Posterior cingulate gyrus (tissue), 11 donors: ENCODE data around the gene FBXL17.

Experiments
- DNase-seq, 10 donors: peaks; one replicate each; pipeline versions ENCODE4 v3.0.0 to v3.0.0-alpha.2; 2020 to 2021; ENCODE audit warnings: mixed read lengths in 3 of 10
- intact Hi-C: fragments of 100-400 bp; cut with DNase I; formaldehyde crosslinking; loops from one replicate; pipeline ENCODE4 v1.15.1; 2023

FBXL17 gene

DNA sequence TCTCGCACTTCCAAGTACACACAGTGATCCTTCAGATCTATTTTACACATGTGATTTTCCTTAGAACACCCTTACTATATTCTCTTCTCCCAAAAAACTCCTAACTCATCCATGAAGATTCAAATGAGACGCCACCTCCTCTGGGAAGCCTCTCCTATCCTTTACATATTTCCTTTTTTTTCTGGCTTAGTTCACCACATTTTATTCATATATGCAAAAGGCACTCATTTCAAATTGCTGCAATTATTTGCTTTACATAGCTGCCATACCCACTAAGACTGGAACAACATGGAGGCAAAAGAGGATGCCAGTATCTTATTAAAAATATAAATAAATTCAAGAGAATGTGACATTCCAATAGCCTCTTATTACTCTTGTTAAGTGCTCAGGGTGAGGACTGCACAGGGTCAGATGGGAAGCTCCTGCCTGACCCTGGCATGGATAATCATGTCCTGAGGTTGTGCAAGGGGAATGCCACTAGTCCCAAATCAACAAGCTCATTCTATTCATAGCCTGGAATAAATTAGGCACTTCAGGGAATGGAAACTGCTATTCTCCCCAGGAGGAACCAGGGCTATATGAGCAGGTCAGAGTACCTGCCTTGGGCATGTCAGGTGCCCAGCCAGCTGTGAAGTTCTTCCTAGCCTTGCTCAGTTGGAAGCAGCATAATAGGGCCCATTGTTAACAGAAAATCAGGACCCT, 262.9 kb downstream of the FBXL17 start:
- intact Hi-C loops: no loop called here
- no peak for DNase-seq

DNA sequence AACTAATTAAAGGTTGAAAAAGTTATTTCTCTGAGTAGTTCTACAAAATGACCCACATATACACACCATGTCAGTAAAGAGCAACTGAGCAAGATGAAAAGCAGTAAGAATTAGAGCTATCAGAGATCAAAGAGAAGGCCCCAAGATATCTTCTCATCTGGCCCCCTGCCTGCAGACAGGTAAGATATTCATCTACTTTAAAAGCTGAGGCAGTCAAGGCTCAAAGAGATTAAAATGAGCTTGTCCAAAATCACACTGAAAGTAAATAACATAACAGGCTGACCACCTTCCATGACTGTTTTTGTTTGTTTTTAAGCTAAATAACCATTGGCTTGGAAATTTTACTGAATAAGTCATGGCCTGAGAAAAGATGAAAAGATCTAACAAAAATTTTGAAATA, 266.2 kb downstream of the FBXL17 start:
- intact Hi-C loops: no loop called here
- DNase-seq: no peak

DNA sequence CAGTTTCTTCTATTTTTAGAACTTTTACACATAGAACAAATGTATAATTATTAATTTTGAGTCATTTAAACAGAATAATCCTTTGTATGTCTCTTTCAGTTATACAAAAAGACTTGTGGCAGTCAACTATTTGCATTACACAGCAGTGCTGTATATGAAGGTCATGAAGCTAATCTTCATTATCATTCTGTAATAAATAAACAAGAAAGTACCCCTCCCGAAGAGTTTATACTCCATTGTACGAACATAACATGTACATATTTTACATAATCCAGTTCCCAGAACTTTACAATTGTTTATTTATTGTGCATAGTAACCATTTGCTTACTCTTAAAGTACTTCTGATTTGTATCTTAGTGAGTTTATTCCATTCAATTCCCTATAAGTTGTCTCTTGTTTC, 267.9 kb downstream of the FBXL17 start:
- intact Hi-C loops: no loop called here
- no peak for DNase-seq

DNA sequence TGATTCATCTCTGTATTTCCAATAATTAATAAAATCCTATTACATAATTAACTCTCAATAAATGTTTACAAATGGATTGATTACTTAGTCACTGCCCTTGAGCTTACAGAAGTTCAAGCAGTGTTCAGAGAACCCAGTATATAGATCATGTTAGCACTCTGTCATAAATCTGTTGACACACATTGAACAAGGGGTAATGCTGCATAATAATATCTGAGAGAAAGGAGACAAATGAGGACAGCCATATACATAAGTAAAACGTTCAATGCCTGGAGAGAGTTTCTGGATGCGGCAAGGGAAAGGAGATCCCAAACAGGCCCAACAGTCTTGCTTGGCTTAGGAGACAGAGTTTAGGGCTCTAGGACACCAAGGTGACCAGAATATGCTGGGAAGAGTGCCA, 270.2 kb downstream of the FBXL17 start:
- intact Hi-C loops: no loop called here
- DNase-seq: no peak

DNA sequence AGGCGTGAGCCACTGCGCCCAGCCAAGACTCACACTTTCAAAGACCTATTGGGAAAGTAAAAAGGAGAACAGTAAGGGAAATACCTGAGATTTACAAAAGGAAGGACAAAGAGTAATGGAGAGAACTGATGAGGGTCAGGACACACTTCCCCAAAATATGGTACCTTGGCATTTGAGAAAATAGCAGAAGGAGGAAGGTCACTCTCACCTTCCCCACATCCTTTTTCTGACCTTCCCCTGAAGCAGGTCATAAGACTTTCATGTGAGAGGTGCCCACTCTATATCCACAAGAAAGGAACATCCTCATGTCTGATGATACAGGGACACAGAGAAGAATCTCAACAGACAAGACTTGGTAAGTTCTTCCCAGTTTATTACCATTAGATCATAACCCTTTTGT, 272.8 kb downstream of the FBXL17 start:
- DNase-seq: no peak
- intact Hi-C loops: no loop called here

DNA sequence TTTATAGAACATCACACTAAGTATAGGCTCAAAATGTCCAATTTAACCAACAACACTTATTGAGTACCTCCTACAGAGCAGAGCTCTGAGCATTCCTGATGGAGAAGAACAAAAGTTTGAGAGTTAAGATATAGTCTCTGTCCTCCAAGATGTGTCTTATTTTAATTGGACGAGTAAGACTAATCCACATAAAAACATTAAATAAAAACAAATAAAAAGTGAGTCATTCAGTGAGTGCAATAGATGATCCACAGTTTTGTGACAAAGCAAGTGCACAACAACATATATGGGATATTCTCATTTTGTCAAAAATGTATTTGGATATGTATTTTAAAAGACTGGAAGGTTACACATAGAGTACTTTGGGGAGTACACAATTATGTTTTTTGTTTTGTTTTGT, 277.4 kb downstream of the FBXL17 start:
- no peak for DNase-seq

DNA sequence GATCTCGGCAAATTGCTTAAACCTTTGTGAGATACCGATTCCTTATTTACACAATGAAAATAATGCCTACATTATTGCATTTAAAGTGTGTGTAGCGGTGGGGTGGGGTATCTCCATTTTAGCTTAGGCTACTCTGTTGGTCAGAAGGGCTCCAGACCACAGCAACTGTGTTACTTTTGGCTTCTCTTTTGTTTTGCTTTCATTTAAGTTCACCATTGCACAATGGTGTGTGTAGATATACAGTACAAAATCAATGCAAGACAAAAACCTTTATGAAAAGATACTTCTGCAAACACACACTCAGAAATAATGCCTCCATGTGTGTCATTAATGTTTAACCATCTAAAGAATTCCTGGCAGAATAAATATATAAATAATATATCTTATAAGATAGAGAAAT, 279.4 kb downstream of the FBXL17 start:
- DNase-seq: no peak
- intact Hi-C loops: no loop called here

More for the DNA sequence above, 277.4 kb downstream of the FBXL17 start:
- intact Hi-C loops: no loop called here

DNA sequence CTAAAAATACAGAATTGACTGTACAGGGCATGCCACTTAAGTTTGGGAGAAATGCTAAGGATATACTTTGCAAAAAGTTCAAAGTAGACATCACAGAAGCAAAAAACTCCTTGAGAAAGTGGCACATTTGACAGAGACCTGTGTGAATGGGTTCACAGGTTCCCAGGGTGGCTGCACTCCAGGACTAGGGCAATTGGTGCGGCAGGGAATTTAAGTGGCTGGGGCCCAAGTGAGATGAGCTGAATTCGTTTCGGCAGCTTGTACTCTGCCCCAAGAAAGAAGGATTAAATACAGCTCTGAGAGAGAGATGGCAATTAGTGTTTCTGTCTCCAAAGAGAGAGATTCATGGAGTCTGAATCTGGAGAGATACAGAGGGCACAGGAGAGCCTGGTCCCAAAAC, 280.1 kb downstream of the FBXL17 start:
- intact Hi-C loops: no loop called here
- DNase-seq: peak in 4 of 10 donors; percentile 15 to 69 (median 18)

DNA sequence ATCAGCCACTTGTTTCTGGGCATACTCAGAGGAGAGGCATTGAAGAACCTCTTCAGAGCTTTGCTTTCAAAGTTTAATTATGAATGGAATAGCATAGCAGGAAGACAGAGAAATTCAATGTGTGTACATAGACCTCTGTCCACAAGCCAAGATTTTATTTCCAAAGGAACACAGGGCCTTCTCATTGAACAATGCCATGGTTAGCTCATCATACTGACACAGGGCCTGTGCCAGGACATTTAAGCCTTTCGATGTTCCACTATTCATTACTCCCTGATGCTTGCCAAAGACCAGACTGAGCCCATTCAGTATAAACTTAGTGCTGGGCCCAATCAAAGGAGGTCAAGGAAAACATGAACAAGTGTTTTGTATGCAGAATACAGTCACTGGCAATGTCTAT, 280.8 kb downstream of the FBXL17 start:
- intact Hi-C loops: no loop called here
- DNase-seq: peak in 7 of 10 donors; percentile 34 to 91 (median 51)

DNA sequence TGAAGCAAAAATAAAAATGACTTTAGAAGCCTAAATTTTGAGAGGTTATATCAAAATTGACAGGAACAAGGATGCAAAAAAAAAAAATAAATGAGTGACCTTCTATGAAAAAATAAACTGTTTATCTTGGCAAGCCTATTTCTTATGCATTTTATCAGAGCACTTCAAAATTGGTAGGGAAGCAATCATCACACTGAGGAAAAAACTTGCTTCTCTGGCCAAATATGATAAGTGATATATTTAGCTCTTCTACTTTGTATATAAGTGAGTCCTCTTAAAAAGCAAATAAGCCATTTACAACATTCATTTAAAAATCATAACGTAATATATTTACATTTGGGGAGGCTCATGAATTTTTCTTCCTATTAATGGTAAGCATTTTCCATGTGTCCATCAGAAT, 287.1 kb downstream of the FBXL17 start:
- intact Hi-C loops: no loop called here

DNA sequence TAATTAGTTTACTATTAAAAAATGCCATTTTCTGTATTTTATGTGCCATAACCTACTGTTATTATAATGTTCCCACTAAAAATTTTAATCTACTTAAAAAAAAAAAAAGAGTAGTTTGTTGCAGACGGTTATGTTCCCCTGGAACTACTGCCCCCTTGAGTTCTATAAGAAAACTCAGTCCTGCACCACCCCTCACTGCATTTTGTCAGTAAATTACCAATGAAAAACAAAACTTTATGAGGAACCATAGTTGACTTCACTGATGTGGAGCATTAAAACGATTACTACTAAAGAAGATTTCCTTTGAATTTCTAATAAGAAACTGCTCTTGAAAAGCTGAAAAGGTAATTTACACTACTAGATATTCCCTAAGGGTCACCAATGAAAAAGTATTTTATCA, 288.7 kb downstream of the FBXL17 start:
- intact Hi-C loops: no loop called here
- no peak for DNase-seq

More for the DNA sequence above, 287.1 kb downstream of the FBXL17 start:
- DNase-seq: no peak

DNA sequence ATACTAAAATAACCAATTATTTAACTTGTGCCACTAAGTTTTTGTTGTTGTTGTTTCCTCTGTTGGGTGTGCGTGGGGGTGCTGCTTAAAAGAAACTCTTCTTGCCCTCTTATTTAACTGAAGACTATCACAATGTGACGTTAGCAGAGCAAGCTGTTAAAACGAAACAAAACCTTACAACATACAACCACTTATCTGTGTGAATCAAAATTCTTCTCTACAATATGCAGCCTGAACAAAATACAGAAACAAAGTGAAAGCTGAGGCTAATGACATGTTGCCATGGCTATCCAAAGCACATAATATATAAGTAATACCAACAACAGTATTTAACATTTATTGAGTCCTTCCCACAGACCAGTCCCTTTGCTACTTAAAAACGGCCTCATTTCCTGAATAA, 291.0 kb downstream of the FBXL17 start:
- DNase-seq: no peak
- intact Hi-C loops: no loop called here

DNA sequence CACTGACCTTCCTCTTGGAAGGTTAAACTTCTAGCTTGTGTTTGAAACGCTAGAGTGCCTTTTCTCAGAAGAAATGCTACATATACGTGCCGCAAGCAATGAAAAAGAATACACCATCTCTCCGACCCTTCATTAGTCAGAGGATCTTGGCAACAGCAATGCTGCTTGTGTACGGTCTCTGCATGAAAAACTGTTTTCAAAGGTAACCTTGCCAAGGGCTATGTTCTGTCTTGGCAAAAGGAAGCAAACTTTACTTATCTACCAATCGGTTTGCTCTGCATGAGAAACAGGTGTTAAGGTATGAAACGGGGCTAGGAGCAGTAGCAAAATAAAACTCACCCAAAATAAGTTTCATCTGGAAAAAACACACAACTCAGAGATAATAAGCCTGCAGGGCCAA, 297.8 kb downstream of the FBXL17 start:
- intact Hi-C loops: no loop called here

DNA sequence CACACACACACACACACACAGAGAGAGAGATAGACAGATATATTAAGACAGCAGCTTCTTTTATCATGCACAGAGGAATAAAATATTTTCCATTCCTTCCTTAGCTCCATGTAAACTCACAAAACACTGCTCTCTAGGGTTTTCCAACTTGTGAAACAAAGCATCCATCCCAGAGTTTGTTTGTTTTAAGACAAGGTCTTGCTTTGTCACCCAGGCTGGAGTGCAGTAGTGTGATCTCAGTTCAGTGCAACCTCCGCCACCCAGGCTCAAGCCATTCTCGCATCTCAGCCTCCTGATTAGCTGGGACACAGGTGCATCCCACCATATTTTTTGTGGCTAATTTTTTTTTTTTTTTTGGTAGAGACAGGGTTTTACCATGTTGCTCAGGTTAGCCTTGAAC, 298.7 kb downstream of the FBXL17 start:
- DNase-seq: no peak
- intact Hi-C loops: no loop called here

More for the DNA sequence above, 297.8 kb downstream of the FBXL17 start:
- DNase-seq: no peak

DNA sequence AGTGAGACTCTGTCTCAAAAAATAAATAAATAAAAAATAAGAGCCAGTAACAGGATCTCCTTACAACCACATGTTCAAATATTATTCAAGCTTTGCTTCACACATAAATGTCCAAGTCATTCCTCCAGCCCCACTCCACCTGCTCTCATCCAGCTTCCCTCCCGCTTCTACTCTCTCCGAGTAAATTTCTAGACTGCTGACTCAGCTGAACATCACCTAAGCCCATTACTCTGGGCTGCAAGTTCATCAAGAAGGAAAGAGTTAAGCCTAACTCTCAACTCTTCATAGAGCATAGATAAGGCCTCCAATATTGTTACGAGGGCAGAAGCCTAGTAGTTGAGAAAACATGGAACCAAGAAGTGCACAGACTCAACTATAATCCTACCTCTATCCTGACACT, 300.2 kb downstream of the FBXL17 start:
- no peak for DNase-seq
- intact Hi-C loops: no loop called here

DNA sequence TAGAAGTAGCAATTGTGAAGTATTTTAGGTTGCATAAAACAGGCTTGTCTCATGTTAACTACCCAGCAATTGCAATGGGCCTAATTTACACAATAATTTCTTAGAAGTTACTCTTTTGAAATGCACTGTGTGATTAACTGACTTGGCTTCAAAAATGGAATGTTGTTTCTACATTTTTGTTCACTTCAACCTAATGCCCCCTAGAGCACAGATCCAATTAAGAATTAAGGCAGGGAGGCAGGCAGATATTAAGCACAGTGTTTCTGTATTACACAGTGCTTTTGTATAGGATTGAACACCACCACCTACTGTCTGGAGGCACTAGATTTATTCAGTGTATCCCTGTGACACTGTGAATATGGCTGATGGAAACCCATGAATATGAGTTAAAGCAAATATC, 302.1 kb downstream of the FBXL17 start:
- no peak for DNase-seq
- intact Hi-C loops: no loop called here

DNA sequence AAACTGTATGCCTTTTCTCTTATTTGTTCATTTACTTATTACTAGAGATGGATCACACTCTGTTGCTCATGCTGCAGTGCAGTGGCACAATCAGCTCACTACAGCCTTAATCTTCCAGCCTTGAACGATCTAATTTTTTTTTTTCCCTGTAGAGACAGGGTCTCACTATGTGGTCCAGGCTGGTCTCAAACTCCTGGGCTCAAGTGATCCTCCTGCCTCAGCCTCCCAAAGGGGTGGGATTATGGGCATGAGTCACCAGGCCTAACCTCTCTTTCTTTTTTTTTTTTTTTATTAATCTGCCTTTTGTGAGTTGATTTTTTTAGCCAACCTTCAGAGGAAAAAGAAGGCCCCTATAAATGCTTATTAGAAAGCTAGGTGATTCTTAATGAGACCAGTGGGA, 303.0 kb downstream of the FBXL17 start:
- no peak for DNase-seq
- intact Hi-C loops: no loop called here

DNA sequence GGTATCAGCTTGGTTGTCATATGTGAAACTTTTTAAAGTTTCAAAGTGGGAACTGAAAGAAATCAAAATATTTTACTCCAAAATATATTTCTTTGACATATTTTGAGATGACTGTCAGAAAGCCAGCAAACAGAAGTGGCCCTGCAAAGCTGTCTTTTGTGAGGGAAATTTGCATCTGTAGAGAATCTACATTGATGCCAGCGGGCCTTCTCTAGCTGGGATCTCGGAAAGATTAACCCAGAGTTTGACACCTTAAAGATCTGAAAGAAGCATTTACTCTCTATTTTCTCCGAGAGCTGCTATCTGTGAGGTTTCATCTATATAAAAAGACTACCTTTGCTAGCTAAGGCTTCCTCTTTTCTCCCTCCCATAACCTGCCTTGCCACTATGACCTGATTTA, 303.6 kb downstream of the FBXL17 start:
- intact Hi-C loops: no loop called here
- DNase-seq: no peak

DNA sequence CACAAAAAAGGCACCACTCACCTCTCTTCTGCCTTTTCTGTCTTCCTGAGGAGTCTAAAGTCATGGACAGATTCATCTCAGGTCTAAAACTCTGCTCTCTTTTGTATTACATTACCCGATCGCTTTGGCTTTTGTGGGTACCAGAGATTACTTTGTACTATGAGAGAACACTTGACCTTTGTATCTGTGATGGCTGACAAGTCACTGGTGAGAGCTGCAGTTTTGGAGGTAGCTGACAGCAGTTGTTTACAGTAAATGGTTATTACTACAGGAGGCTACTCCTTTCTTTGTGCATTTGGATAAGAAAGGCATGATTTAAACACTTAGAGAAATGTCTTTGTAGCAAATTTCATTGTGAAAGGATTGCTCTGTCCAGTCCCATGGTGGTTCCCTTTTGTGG, 307.3 kb downstream of the FBXL17 start:
- intact Hi-C loops: no loop called here
- DNase-seq: no peak

DNA sequence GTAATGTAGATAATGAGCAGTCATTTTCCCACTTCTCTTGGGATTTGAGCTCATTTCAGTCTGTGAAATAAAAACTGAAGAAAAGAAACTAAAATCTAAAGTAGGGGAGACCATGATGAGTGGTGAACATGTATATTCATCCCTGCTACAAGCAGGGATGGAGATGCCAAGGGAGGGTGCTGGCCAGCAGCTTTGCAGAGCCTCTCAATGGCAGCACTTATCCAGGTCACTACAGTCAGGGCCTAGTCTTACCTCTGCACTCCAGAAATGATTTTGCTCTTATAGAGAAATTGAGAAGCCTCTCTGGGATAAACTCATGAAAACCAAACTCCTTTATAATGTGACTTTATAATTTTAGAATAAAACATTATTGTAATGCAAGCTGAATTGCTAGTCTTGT, 317.6 kb downstream of the FBXL17 start:
- DNase-seq: no peak
- intact Hi-C loops: no loop called here

DNA sequence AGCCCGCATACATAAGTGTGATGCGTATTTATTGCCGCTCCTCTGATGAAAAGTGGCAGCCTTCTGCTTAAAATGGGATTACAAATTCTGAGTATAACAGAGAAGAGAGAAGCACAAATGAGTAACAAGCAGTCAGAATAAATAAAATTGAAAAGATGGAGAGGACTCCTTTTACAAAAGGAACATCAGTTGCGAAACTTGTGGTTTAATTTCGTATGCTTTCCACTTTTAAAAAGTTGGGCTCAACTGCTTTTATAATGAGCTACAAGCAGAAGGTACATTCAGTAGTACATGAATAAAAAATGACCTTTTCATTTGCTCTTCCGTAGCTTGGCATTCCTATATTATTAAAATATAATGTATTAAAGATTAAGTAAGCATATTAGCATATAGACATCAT, 320.0 kb downstream of the FBXL17 start:
- intact Hi-C loops: no loop called here

DNA sequence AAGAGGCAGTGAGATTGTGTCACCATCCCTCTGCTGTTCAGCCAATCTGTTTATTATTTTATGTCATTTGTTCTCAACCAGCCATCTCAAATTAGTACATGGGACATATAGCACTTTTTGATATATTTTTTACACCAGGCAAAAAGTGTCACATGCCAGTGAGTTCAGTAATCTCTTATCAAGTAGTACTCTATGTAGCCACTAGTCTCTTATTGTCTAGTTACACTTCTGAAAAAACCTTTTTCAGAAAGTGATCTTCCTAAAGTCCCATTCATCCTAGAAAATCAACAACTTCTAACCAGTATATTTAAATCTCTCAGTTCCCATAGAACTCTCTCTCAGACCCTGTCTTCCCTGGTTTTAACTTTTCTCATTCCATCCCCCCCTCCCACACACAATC, 321.6 kb downstream of the FBXL17 start:
- no peak for DNase-seq
- intact Hi-C loops: no loop called here

More for the DNA sequence above, 320.0 kb downstream of the FBXL17 start:
- DNase-seq: no peak

DNA sequence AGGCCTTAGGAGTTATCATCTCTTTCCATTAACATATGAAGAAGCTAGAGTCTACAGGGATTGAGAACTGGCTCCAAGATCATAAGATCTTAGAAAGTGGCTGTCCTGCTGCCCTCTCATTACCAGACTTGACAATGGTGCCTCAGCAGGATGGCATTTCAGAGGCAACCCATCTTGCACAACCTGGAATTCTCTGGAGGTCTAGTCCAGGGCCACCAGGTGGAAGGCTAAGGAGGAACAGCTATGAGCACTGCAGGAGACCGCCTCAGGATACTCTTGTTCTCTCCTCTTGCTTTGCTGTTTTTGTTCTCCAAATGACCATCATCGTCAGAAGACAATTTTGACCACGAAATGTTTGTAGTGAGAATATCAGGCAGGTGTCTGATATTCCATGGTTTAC, 322.6 kb downstream of the FBXL17 start:
- DNase-seq: no peak
- intact Hi-C loops: no loop called here
